M059J (cell line): ENCODE data around the gene BRINP2. TPM values are rescaled to one million over a fixed set of nuclear protein-coding genes. Genes with fewer than 3 reads are reported as not detected.
"Not testable (repeated sequence)": the region's sequence is repeated elsewhere in the genome, so short reads cannot be mapped to it uniquely, and the experiment has no call there.

ENCODE experiments used
- DNase-seq: peaks from one replicate; pipeline ENCODE4 v3.0.0-alpha.2; 2012; ENCODE audit warnings: low read depth
- total RNA-seq: library from RNA; depleted of rRNA; stranded (reverse); fragments of >200 nt; shearing (Covaris generic); gene quantifications from 2 replicates; pipeline ENCODE4 v1.2.3, GENCODE V29; 2014; rRNA removed

BRINP2 gene
- total RNA-seq, 1 experiment from 2014 or later, result 0.17 TPM

DNA sequence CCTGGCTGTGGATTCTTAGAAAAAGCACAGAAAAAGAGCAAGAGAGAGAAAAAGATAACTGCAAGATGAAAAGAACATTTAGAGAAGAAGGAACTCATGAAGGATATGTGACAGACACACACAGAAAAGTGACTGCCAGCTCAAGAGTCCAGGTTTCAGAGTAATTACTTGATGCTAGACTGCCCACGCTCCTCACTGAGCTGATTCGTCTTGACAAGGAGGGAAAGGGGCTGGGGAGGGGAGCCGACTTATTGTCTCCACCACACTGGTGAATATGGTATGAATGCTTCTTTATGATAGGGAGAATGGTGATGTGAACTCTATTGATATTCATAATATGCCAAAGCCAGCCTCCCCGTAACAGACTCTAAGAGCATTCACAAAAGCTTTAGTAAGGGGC, 140.4 kb downstream of the BRINP2 start:
- no peak for DNase-seq

DNA sequence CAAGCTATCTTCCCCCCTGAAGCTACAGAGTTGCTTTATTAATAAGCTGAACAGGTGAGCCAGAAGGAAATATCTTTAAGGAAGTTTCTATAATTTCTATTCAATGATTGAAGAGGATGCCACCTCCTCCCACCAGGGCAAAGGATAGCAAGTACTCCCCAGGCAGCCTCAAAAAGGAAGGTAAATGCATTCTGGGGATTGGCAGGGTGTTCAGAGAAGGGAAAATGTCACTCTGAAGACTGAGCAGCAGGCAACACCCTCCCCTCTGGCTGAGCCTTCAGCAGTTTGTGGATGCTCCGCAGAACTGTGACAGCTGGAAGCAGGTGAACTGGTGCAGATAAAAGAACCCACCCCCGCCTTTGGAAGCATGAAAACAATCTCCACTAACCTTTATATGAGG, 140.8 kb downstream of the BRINP2 start:
- no peak for DNase-seq

DNA sequence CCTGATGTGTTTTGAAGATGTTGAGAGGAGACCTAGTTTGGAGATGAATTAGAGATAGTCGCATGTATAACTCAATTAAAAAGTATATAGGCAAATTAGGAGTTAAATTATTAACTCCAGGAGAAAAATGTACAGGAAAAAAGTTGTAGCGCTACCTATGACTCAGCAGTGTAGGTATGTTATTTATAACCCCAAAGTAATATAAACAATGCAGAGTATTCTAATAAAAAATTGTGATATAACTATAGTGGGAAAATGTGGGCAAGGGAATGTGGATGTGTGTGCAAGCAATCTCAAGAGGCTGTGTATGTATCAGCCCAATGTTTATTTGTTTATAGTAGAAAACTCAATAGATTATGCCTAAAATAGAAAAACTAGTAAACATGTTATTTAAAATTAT, 144.5 kb downstream of the BRINP2 start:
- DNase-seq, result no peak

DNA sequence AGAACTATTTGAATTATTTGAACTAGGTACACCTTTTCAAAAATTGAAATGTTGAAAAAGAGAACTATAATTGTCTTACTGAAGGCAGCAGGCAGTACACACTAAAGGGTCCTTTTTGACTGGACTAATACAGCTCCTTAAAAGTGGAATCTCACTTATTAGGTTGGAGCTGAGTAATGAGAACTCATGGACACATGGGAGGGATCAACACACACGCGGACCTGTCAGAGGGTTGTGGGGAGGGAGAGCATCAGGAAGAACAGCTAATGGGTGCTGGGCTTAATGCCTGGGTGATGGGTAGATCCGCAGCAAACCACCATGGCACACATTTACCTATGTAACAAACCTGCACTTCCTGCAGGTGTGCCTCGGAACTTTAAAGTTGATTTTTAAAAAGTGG, 145.0 kb downstream of the BRINP2 start:
- DNase-seq, result no peak

DNA sequence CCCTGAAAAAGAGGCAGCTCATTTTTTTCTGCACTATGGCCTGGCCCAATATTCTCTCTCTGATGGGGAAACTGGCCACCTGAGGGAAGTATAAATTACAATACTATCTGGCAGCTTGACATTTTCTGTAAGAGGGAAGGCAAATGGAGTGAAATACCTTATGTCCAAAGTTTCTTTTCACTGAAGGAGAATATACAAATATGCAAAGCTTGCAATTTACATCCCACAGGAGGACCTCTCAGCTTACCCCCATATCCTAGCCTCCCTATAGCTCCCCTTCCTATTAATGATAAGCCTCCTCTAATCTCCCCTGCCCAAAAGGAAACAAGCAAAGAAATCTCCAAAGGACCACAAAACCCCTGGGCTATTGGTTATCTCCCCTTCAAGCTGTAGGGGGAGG, 150.7 kb downstream of the BRINP2 start:
- not testable (repeated sequence) for DNase-seq

DNA sequence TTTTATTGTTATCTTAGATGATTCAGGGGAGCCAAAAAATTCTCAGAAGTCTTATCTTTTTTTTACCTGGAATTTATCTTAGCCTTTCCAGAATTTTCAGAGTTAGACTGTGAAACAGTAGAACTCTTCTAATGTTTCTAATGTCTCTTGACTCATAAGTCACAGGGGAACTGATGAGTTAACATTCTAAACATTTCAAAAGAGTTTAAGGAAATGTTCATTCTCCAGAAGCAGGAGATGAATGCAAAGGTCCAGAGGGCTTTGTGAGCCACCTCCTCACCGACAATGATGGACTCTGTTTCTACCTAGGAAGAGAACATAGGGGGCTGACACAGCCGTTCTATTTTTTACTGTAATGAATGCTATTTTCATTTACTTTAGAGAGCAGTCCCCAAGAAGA, 157.5 kb downstream of the BRINP2 start:
- DNase-seq, result no peak

DNA sequence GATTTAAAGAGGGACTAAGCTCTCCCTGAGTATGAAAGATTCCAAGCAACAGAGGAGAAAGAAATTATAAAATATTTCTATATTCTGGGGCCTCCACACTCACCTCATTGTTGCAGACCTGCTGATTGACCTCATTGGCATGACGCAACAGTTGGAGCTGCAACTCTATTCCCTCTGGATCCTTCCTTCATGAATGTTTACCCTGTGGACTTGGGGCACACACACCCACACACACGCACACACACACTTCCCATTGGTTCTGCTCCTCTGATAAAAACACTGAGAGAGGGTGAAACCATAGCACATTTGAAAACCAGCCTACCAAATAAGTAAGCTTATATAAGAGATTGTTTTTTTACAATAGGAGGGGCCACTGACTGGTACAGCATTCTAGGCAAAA, 159.1 kb downstream of the BRINP2 start:
- no peak for DNase-seq

Other genes with a start within 250 kb of the BRINP2 start
- gene ASTN1, start 6.2 kb upstream of the BRINP2 start, total RNA-seq, result 0.02 TPM in 1 of 2 replicates, not detected in the other